NCI-H1694 (cell line): ENCODE results near the gene RBM47.
"Not testable (repeated sequence)": the region's sequence is repeated elsewhere in the genome, so short reads cannot be mapped to it uniquely, and the experiment has no call there.

Experiments
- DNase-seq: peaks from one replicate; lab custom pipeline; 2025; lab: John Stamatoyannopoulos, UW

Gene RBM47

GRCh38 chr4:40526741-40527140 is 102.9 kb downstream of the RBM47 start:
- no peak for DNase-seq

DNA sequence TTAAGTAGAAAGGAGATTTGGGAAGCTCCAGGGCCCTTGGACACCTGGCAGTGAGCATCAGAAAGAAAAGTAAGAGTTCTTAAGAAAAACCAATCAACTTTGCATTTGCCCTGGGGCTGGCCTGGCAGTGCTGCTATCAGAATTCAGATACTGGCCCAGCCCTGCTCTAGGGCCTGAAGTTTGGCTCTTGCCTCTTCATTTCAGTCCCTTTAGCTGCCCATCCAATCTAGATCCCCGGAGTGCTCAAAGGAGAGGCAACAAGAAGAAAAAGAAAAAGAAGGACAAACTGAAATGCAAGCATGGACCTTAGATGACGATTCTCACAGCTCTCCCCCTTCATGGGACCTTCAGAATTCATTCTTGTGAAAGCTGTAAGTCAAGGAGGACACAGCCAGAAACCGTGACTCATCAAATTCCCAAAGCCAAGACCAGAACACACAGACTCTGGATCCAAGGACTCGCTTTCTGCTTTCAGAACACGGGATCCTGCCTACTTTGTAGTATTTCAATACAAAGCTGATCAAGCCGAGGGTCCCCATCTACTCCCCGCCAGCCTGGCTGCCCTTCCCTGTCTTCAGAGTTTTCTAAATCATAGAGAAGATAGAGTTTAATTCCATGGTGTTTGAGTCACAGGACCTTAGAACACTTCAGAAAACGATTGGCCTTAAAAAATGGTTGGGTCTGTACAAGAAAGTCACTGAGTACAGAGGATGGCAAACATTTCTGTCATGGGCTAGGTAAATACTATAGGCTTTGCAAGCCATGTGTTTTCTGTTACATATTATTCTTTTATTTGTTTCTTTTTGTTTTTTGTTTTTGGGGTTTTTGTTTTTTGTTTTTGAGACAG is 103.7 kb downstream of the RBM47 start:
- DNase-seq, result no peak

DNA sequence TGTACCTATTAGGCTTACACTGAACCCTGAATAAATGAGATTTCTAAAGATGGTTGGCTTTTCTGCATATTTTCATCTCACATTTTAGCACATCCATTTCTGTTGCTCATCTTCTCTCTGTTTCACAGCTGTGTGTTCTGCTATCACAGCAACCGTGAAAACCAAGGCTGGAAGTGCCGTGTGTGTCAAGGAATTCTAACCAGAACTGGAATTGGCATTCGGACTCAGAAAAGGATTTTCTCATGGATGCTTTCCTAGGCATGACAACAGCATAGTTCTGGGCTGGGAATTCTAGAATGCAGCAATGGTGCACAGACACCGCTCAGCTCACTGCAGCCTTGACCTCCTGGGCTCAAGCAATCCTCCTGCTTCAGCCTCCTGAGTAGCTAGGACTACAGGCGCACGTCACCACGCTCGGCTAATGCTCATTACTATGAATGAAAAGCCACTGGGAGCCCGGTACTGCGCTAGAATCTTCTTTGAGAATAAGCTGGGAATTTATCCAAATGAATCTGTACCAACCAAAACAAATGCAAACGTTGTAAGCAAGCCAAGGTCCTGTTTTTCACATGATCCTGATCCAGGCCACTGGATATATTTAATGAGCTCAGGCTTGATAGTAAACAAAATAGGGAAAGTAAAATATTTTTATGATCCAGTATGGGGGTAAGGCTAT is 105.2 kb downstream of the RBM47 start:
- DNase-seq, result no peak

GRCh38 chr4:40523581-40523980 is 106.1 kb downstream of the RBM47 start:
- no peak for DNase-seq

DNA sequence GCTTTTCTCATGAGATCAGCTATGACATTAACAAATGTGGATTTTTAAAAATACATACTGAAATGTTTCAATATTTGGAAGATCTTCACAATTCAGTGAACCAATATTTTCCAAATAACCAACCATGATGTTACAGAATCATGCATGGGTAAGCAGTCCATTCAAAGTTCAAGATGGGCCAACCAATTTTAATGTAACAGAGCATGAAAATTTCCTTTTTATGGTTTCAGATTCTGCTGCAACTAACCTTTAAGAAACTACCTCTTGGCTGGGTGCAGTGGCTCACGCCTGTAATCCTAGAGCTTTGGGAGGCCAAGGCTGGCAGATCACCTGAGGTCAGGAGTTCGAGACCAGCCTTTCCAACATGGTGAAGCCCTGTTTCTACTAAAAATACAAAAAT is 107.7 kb downstream of the RBM47 start:
- DNase-seq, result no peak

DNA sequence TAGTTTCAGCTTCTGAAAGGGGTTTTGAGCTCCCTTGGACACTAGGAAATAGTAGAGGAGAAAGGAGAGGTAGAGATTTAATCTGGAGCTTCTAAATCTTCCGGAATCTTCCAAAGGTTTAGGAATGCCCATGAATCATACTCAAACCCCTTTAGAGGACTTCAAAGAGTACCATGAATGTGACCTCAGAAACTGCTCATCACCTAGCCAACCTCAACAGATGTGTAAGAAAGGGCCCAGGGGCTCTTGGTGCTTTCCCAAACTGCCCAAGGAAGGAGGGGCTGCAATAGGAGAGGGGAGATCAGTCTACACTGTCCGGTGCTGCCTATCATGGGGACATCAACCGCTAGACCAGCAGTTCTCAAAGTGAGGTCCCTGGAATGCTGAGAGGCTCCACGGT is 109.1 kb downstream of the RBM47 start:
- DNase-seq, result no peak

GRCh38 chr4:40517081-40517480 is 112.6 kb downstream of the RBM47 start:
- DNase-seq, result not testable (repeated sequence)

GRCh38 chr4:40516651-40517050 is 113.0 kb downstream of the RBM47 start:
- DNase-seq, result no peak

DNA sequence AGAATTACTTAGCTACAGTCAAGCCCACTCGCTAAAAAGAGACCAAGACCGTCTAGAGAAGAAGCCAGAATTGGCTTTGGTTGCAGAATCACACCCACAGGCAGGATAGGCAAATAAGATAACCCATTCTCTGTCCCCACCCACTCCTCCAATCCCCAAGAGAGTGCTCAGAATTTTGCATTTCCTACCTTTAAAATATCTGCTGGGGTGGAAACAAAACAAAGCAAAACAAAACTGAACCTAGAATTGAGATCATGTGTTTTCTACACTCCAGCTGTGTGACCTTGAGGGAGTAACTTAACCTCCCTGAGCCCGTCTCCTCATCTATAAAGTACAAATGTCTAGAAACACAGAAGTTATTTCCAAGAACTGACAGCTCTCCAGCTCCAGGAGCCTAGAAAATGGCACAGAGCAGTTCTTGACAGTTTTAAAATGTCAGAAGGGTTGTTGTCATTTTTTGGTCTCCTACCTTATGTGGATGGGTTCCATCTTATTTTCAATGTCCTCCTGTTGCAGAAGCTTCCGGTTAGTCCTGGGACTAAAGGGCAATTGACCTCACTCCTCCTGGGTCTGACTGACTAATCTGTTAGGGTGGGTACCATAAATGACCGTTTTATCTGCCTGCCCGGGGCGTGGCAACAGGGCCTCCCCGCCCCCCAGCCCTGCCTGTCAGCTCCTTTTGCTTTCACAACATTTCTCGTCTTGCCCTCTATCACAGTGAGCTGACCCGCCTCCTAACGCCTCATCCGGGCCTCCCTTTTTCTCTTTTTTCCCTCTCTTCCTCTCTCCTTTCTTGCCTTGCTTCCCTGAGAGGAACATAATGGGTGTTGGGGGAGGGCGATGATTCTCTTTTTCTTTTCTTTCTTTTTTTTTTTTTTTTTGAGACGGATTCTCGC is 114.0 kb downstream of the RBM47 start:
- DNase-seq, result no peak

DNA sequence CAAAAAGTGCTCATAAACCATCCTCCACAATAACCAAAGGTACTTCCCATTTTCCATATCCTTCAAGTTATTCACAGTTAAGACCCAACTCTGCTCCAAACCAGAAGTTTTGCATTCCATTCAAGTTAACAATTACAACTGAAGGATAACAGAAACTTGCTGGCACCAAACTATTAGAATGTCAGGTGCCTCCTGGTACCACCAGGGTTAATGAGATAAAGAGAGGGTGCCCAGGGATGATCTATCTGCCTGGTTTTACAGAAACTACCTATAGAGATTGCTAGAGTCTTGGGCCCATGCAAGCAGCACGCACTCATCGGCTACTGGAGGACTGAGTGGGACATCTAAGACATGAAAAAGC is 114.6 kb downstream of the RBM47 start:
- no peak for DNase-seq

DNA sequence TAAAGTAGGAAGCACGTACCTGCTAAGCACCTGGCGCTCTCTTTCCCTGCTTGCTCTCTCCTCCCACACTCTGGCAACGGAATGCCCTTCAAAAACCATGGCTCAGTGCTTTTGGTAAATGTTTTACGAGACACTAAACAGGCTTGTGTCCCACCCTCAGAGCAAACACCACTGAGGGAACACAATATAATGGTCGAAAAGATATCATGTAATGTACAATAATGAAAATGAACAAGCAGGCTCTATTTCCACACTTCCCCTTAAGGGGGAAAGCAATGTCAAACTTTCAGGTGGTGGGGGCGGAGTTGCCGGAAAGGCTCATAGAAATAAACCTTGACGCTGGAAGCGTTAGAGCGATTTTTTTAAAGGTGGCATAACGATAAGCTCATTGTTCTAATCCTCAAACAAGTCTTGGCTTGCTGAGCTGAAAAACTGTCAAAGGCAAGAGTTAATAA is 115.1 kb downstream of the RBM47 start:
- DNase-seq, result no peak

DNA sequence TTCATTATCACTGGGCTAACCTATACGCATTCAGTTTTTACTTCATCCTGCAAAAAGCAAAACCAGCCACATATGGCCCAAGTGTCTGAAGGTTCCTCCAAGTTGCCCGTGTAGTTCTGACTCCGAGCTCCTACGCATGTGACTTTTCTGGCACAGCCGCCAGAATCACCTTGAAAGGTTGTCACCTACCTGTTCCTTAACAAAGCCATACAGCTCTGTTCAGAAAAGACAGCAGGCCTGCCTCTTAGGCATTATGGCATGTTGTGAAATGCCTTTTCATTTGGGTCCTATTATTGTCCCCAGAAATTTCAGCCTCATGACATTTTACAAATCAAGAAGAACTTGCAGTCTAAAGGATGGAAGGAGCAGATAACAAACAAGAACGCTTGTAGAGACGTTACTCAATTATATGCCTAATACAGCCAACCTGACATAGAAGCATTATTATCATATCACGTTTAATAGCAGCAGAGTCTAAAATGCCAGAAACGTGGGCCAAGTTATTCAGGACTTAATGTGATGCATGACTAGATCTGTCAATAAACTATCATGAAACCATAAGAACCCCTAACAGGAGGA is 118.5 kb downstream of the RBM47 start:
- no peak for DNase-seq

GRCh38 chr4:40507977-40508376 is 121.7 kb downstream of the RBM47 start:
- DNase-seq, result no peak

GRCh38 chr4:40506492-40506891 is 123.2 kb downstream of the RBM47 start:
- no peak for DNase-seq

DNA sequence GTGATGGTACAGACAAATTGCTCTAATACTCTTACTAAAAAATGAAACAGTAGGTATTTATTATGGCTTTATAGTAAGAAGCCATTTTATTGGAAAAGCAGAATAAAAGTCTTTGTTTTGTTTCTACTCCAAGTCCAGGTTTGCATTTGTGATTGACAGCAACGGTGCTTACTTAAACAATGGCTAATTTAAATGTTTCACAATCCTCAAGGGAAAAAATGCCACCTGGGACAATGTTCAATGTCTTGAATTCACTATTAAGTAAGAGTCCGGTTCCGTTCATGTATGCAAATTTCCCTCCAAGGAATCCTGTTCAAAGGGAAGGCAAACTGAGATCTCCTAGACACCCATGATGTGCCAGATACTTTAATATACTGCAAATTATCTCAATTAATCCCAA is 123.6 kb downstream of the RBM47 start:
- DNase-seq, result no peak

DNA sequence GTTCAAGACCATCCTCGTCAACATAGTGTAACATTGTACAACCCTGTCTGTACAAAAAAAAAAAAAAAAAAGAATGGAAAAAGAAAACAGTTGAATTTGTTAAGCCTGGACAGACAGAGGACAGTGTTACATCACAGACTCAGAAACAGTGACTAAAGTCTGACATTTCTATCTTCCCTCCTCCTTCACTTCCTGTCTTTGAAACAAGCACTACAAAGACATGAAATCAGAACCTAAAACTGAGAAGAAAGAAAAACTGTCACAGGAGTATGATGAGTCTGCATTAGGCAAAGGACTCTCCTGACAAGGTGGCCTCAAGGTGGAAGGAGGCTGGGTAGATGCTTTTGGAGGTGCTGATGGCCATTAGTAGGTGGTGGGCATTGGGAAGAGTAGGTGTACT is 126.7 kb downstream of the RBM47 start:
- no peak for DNase-seq

DNA sequence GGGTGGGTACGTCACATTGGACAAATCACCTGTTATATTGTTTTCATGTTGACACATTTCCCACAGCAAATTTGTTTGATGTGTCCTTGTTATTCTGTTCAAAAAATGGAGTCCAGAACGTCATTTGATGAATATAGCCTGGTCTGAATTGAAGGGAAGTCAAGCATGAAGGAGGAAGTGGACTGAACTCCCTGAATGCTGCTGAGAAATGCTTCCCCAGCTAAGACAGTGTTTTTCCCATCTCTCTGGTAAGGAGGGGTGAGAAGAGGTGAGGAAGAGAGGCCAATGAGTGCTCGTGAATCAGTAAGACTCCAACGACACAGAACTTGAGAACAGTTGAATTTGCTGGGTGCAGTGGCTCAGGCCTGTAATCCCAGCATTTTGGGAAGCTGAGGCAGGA is 127.4 kb downstream of the RBM47 start:
- no peak for DNase-seq

DNA sequence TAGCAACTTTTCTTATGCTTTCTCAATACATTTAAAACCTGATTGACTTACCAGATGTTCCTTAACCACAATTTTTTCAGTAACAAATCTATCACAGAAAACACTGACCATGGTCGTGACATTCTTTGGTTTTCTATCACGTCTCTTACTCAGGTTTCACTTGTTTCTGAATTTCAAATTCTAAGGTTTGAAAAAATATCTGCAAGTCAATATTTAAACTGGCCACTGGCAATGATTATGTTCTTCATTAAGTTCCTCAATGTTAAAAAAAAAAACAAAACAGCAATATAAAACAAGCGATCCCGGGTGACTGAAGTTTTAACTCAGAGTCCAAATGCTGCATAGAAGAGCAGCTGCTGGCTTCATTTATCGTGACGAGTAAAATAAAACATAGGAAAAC is 128.9 kb downstream of the RBM47 start:
- DNase-seq, result no peak

DNA sequence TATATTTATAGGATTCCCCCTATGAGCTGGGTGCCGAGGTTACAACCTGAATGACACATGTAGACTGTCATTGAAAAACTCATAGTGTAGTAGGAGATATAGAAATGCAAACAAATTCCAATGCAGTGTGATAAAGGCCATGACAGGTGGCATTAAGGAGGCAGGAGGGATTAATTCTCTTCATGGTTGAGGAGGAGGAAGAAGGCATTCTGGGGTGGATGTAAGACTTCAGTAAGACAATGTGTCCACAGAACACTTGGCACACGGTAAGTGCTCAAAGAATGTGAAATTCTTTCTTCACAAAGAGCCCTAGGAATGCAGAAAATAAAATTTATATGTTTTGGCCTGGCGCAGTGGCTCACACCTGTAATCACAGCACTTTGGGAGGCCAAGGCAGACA is 136.5 kb downstream of the RBM47 start:
- DNase-seq, result no peak

DNA sequence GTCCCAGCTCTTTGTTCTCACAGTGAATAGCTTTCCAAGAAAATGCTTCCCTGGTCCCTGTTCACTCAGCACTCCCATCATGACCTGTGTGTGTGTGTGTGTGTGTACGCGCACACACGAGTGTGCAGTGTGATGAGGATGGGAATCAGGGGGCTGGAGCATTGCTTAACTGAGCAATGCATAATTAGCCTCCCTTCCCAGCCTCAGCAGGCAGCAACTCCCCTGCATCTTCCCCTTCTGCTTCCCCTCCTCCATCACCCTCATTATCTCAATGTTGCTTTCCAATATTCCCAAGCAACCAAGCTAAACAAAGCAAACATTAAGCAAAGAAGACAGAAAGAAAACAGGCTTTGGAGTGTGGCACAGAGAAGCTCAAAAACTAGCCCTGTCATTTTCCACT is 137.0 kb downstream of the RBM47 start:
- no peak for DNase-seq

DNA sequence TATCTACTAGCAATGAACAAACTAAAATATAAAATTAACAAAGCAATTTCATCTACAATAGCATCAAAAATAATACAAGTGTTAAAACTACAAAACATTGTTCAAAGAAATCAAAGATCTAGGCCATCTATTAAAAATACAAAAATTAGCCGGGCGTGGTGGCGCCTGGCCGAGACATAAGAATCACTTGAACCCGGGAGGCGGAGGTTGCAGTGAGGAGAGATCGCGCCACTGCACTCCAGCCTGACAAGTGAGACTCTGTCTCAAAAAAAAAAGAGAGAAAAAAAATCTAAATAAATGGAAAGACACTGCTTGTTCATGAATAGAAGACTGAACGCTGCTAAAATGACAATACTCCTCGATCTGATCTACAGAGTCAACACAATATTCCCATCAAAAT is 139.2 kb downstream of the RBM47 start:
- no peak for DNase-seq

DNA sequence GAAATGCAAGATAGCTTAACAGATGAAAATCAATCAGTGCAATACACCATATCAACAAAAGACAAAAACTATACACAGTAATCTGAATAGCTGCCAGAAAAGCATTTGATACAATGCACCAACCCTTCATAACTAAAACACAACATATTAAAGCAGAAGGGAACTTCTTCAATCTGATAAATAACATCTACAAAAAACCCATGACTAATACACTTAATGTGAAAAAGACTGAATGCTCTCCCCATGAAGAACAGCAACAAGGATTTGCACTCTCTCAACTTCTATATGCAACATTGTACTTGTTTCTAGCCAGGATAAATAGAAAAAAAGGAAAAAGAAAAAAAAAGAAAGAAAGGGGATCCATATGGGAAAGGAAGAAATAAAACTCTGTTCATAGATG is 139.7 kb downstream of the RBM47 start:
- DNase-seq, result no peak
